HUES64 (cell line): ENCODE measurements around the gene BSND.
"Not testable (repeated sequence)": the region's sequence is repeated elsewhere in the genome, so short reads cannot be mapped to it uniquely, and the experiment has no call there.

ENCODE experiments used
- H3K27ac ChIP-seq: 2 replicates; pipeline ENCODE4 v1.7.0; 2013; ENCODE audit warnings: low read depth, low read length, inconsistent platforms
- H3K27me3 ChIP-seq: 2 replicates; pipeline ENCODE4 v1.6.1; 2013; ENCODE audit warnings: mild to moderate bottlenecking, low read length; ENCODE audit not compliant: insufficient read depth
- H3K36me3 ChIP-seq: 2 replicates; pipeline ENCODE4 v1.6.1; 2013; ENCODE audit warnings: mild to moderate bottlenecking, low read length; ENCODE audit not compliant: insufficient read depth
- H3K4me1 ChIP-seq: 2 replicates; pipeline ENCODE4 v1.6.1; 2013; ENCODE audit warnings: mild to moderate bottlenecking, low read length, moderate library complexity; ENCODE audit not compliant: insufficient read depth
- H3K4me3 ChIP-seq: 2 replicates; pipeline ENCODE4 v1.5.1; 2013; ENCODE audit warnings: mild to moderate bottlenecking, low read length, moderate library complexity
- H3K9ac ChIP-seq: 2 replicates; pipeline ENCODE4 v1.6.1; 2013; ENCODE audit warnings: mild to moderate bottlenecking, low read depth, low read length
- H3K9me3 ChIP-seq: 2 replicates; pipeline ENCODE4 v1.6.1; 2013; ENCODE audit warnings: low read depth, low read length; ENCODE audit not compliant: insufficient read depth
- WGBS: fragments of 150-250, 120-280 bp; methylation state at CpG from one replicate; pipeline ENCODE4 v1.1.7; 2013; ENCODE audit warnings: missing lambda C conversion rate; 5-methylcytosine and 5-hydroxymethylcytosine counted together

The BSND gene

GRCh38 chr1:55021942-55022546 lies 23.3 kb downstream of the BSND start:
- no peaks in the 10 kb centered on the region for H3K36me3 ChIP-seq

GRCh38 chr1:55024163-55024562 lies 25.4 kb downstream of the BSND start:
- H3K4me1 ChIP-seq, H3K27ac ChIP-seq, H3K9me3 ChIP-seq, H3K4me3 ChIP-seq, H3K27me3 ChIP-seq, H3K9ac ChIP-seq, H3K36me3 ChIP-seq: not testable (repeated sequence)
- 61% methylated on average over 9 of the region's 10 CpGs for WGBS

More at GRCh38 chr1:55021942-55022546, 23.3 kb downstream of the BSND start:
- Histone ChIP-seq H3K9ac (peak overlapping the region; percentile 51; the same call in 1 of the 2 replicates), H3K27me3 (no peaks in the 10 kb centered on the region), H3K9me3 (no peaks in the 10 kb centered on the region), H3K4me1 (peaks cover 3% of the 10 kb centered on the region), H3K4me3 (no peak overlapping the region), H3K27ac (peak overlapping the region; percentile 49; the same call in 1 of the 2 replicates)
- 32% methylated on average over 15 of the region's 15 CpGs for WGBS

- not testable (repeated sequence) for H3K27me3 ChIP-seq, H3K9ac ChIP-seq, H3K4me1 ChIP-seq, H3K36me3 ChIP-seq, H3K27ac ChIP-seq, H3K9me3 ChIP-seq
- peak overlapping the region; percentile 35; the same call in 1 of the 2 replicates for H3K4me3 ChIP-seq
- 91% methylated on average over 2 of the region's 3 CpGs for WGBS
Measured at GRCh38 chr1:55026682-55027081, 27.9 kb downstream of the BSND start.

GRCh38 chr1:55031098-55031497 lies 32.4 kb downstream of the BSND start:
- H3K27me3 ChIP-seq, H3K4me1 ChIP-seq, H3K36me3 ChIP-seq, H3K9me3 ChIP-seq, H3K27ac ChIP-seq, H3K9ac ChIP-seq, H3K4me3 ChIP-seq: not testable (repeated sequence)
- WGBS: 94% methylated on average over 5 of the region's 5 CpGs

GRCh38 chr1:55033265-55033614 lies 34.5 kb downstream of the BSND start:
- 88% methylated on average over 7 of the region's 7 CpGs for WGBS
- no peaks in the 10 kb centered on the region for H3K36me3 ChIP-seq
- no peak overlapping the region for H3K4me3 ChIP-seq
- H3K9ac ChIP-seq: no peak overlapping the region
- no peak overlapping the region for H3K27ac ChIP-seq
- H3K9me3 ChIP-seq: no peaks in the 10 kb centered on the region
- no peaks in the 10 kb centered on the region for H3K4me1 ChIP-seq
- H3K27me3 ChIP-seq: peaks cover 21% of the 10 kb centered on the region

GRCh38 chr1:55034476-55035133 lies 35.9 kb downstream of the BSND start:
- WGBS: 87% methylated on average over 6 of the region's 6 CpGs
- H3K27ac ChIP-seq: no peak overlapping the region
- H3K9ac ChIP-seq: no peak overlapping the region
- H3K9me3 ChIP-seq: no peaks in the 10 kb centered on the region
- H3K27me3 ChIP-seq: peaks cover 35% of the 10 kb centered on the region
- no peaks in the 10 kb centered on the region for H3K36me3 ChIP-seq
- H3K4me3 ChIP-seq: no peak overlapping the region
- H3K4me1 ChIP-seq: no peaks in the 10 kb centered on the region

GRCh38 chr1:55035904-55036303 lies 37.2 kb downstream of the BSND start:
- Histone ChIP-seq H3K9ac (no peak overlapping the region), H3K27me3 (peaks cover 48% of the 10 kb centered on the region), H3K9me3 (no peaks in the 10 kb centered on the region), H3K4me3 (no peak overlapping the region), H3K4me1 (no peaks in the 10 kb centered on the region), H3K36me3 (no peaks in the 10 kb centered on the region), H3K27ac (no peak overlapping the region)
- WGBS: 86% methylated on average over 4 of the region's 4 CpGs

GRCh38 chr1:55037733-55038551 lies 39.2 kb downstream of the BSND start:
- Histone ChIP-seq H3K36me3 (no peaks in the 10 kb centered on the region), H3K9me3 (no peaks in the 10 kb centered on the region), H3K27me3 (peaks cover 56% of the 10 kb centered on the region), H3K4me3 (no peak overlapping the region), H3K4me1 (no peaks in the 10 kb centered on the region), H3K9ac (no peak overlapping the region), H3K27ac (no peak overlapping the region)
- 94% methylated on average over 8 of the region's 8 CpGs for WGBS

GRCh38 chr1:55038552-55038838 lies 39.8 kb downstream of the BSND start:
- 90% methylated on average over 3 of the region's 3 CpGs for WGBS
- H3K4me3 ChIP-seq: no peak overlapping the region
- H3K9me3 ChIP-seq: no peaks in the 10 kb centered on the region

GRCh38 chr1:55038974-55039341 lies 40.2 kb downstream of the BSND start:
- H3K4me1 ChIP-seq: no peaks in the 10 kb centered on the region
- H3K4me3 ChIP-seq: peak overlapping the region; percentile 54
- H3K36me3 ChIP-seq: no peaks in the 10 kb centered on the region
- H3K27me3 ChIP-seq: peaks cover 56% of the 10 kb centered on the region
- H3K27ac ChIP-seq: no peak overlapping the region
- 68% methylated on average over 9 of the region's 9 CpGs for WGBS
- H3K9me3 ChIP-seq: no peaks in the 10 kb centered on the region
- H3K9ac ChIP-seq: no peak overlapping the region

More at GRCh38 chr1:55038552-55038838, 39.8 kb downstream of the BSND start:
- Histone ChIP-seq H3K27ac (no peak overlapping the region), H3K4me1 (no peaks in the 10 kb centered on the region), H3K9ac (no peak overlapping the region), H3K27me3 (peaks cover 56% of the 10 kb centered on the region), H3K36me3 (no peaks in the 10 kb centered on the region)

GRCh38 chr1:55039342-55040082 lies 40.8 kb downstream of the BSND start, which contains the start of gene PCSK9:
Gene PCSK9, plus strand, starts transcription at chr1:55039548. Its CDS starts 290 bp downstream, at chr1:55039838.
- H3K27me3 ChIP-seq: peaks cover 56% of the 10 kb centered on the region
- WGBS: 50% methylated on average over 67 of the region's 67 CpGs
- H3K27ac ChIP-seq: no peak within 1 kb of the TSS
- H3K4me3 ChIP-seq: peak within 1 kb of the TSS; percentile 54
- no peaks in the 10 kb centered on the region for H3K4me1 ChIP-seq
- H3K36me3 ChIP-seq: 0 out of 2 replicates have a peak, but pooled peaks cover under 1% of the 10 kb centered on the region
- H3K9me3 ChIP-seq: no peaks in the 10 kb centered on the region
- peak within 1 kb of the TSS; percentile 17 for H3K9ac ChIP-seq
